Effector memory CD4-positive, alpha-beta T cell (primary cell): Measurements from ENCODE around the gene ANP32B.

Source experiments
- DNase-seq, 3 donors: peaks; one replicate each; pipeline ENCODE4 v3.0.0-alpha.2; 2020
- H3K27ac ChIP-seq: 2 replicates; pipeline ENCODE4 v1.7.0; 2013; ENCODE audit warnings: mild to moderate bottlenecking, low read length, moderate library complexity; ENCODE audit not compliant: insufficient read depth, poor library complexity, severe bottlenecking
- H3K27me3 ChIP-seq: replicated peaks from 2 replicates; pipeline ENCODE4 v1.7.0; 2013; ENCODE audit warnings: mild to moderate bottlenecking, low read length; ENCODE audit not compliant: insufficient read depth, control insufficient read depth, poor library complexity, severe bottlenecking
- H3K36me3 ChIP-seq: 2 replicates; pipeline ENCODE4 v1.7.0; 2013; ENCODE audit warnings: mild to moderate bottlenecking, low read length, moderate library complexity; ENCODE audit not compliant: control insufficient read depth, insufficient read depth
- H3K4me1 ChIP-seq: 2 replicates; pipeline ENCODE4 v1.7.0; 2013; ENCODE audit warnings: low read length, mild to moderate bottlenecking; ENCODE audit not compliant: control insufficient read depth, insufficient read depth, poor library complexity, severe bottlenecking
- H3K4me3 ChIP-seq: 2 replicates; pipeline ENCODE4 v1.7.0; 2013; ENCODE audit warnings: low read length, low read depth, mild to moderate bottlenecking; ENCODE audit not compliant: insufficient read depth, poor library complexity, severe bottlenecking
- H3K9me3 ChIP-seq: 2 replicates; pipeline ENCODE4 v1.7.0; 2013; ENCODE audit warnings: mild to moderate bottlenecking, low read length, moderate library complexity; ENCODE audit not compliant: control insufficient read depth

ANP32B gene

GRCh38 chr9:98007251-98007928 lies 24.2 kb downstream of the ANP32B start:
- Histone ChIP-seq H3K9me3 (no peaks in the 10 kb centered on the region), H3K4me1 (no peaks in the 10 kb centered on the region), H3K36me3 (peaks cover 83% of the 10 kb centered on the region), H3K27me3 (no peaks in the 10 kb centered on the region), H3K27ac (no peak overlapping the region), H3K4me3 (no peak overlapping the region)
- no peak for DNase-seq

GRCh38 chr9:98008764-98009163 lies 25.6 kb downstream of the ANP32B start:
- Histone ChIP-seq H3K27ac (no peak overlapping the region), H3K36me3 (peaks cover 84% of the 10 kb centered on the region), H3K27me3 (no peaks in the 10 kb centered on the region), H3K9me3 (no peaks in the 10 kb centered on the region), H3K4me1 (no peaks in the 10 kb centered on the region), H3K4me3 (no peak overlapping the region)
- DNase-seq, result no peak

GRCh38 chr9:98009437-98009836 lies 26.3 kb downstream of the ANP32B start:
- Histone ChIP-seq H3K27ac (no peak overlapping the region), H3K9me3 (no peaks in the 10 kb centered on the region), H3K4me3 (no peak overlapping the region), H3K4me1 (no peaks in the 10 kb centered on the region), H3K36me3 (peaks cover 85% of the 10 kb centered on the region), H3K27me3 (no peaks in the 10 kb centered on the region)
- DNase-seq, result no peak

- H3K4me1 ChIP-seq, result no peaks in the 10 kb centered on the region
- H3K27me3 ChIP-seq, result no peaks in the 10 kb centered on the region
- peaks cover 85% of the 10 kb centered on the region for H3K36me3 ChIP-seq
- H3K27ac ChIP-seq, result no peak overlapping the region
- H3K4me3 ChIP-seq, result no peak overlapping the region
- no peak for DNase-seq
- no peaks in the 10 kb centered on the region for H3K9me3 ChIP-seq
These were observed 26.8 kb downstream of the ANP32B start for GRCh38 chr9:98009936-98010335.

- no peak for DNase-seq
- no peak overlapping the region for H3K27ac ChIP-seq
These were observed 27.3 kb downstream of the ANP32B start for GRCh38 chr9:98010445-98010844.

GRCh38 chr9:98011122-98011521 lies 28.0 kb downstream of the ANP32B start:
- H3K27ac ChIP-seq, result no peak overlapping the region
- peaks cover 83% of the 10 kb centered on the region for H3K36me3 ChIP-seq
- DNase-seq, result no peak

More at GRCh38 chr9:98010445-98010844, 27.3 kb downstream of the ANP32B start:
- Histone ChIP-seq H3K36me3 (peaks cover 84% of the 10 kb centered on the region), H3K27me3 (no peaks in the 10 kb centered on the region), H3K9me3 (no peaks in the 10 kb centered on the region), H3K4me1 (no peaks in the 10 kb centered on the region), H3K4me3 (no peak overlapping the region)

GRCh38 chr9:98016137-98016680 lies 33.1 kb downstream of the ANP32B start:
- Histone ChIP-seq H3K4me1 (no peaks in the 10 kb centered on the region), H3K36me3 (peaks cover 57% of the 10 kb centered on the region), H3K9me3 (no peaks in the 10 kb centered on the region), H3K27me3 (no peaks in the 10 kb centered on the region), H3K27ac (no peak overlapping the region), H3K4me3 (no peak overlapping the region)
- DNase-seq, result no peak

More at GRCh38 chr9:98011122-98011521, 28.0 kb downstream of the ANP32B start:
- Histone ChIP-seq H3K27me3 (no peaks in the 10 kb centered on the region), H3K9me3 (no peaks in the 10 kb centered on the region), H3K4me1 (no peaks in the 10 kb centered on the region), H3K4me3 (no peak overlapping the region)

GRCh38 chr9:98017306-98017705 lies 34.2 kb downstream of the ANP32B start:
- H3K27ac ChIP-seq, result no peak overlapping the region
- H3K36me3 ChIP-seq, result peaks cover 46% of the 10 kb centered on the region
- no peaks in the 10 kb centered on the region for H3K4me1 ChIP-seq
- no peak overlapping the region for H3K4me3 ChIP-seq
- H3K27me3 ChIP-seq, result no peaks in the 10 kb centered on the region
- H3K9me3 ChIP-seq, result no peaks in the 10 kb centered on the region
- DNase-seq, result no peak

GRCh38 chr9:98018347-98018746 lies 35.2 kb downstream of the ANP32B start:
- Histone ChIP-seq H3K27ac (no peak overlapping the region), H3K27me3 (no peaks in the 10 kb centered on the region), H3K4me3 (no peak overlapping the region), H3K36me3 (peaks cover 38% of the 10 kb centered on the region), H3K4me1 (no peaks in the 10 kb centered on the region), H3K9me3 (no peaks in the 10 kb centered on the region)
- DNase-seq, result no peak

GRCh38 chr9:98019098-98019497 lies 36.0 kb downstream of the ANP32B start:
- Histone ChIP-seq H3K9me3 (no peaks in the 10 kb centered on the region), H3K27me3 (no peaks in the 10 kb centered on the region), H3K4me1 (no peaks in the 10 kb centered on the region), H3K36me3 (peaks cover 31% of the 10 kb centered on the region), H3K4me3 (no peak overlapping the region), H3K27ac (no peak overlapping the region)
- DNase-seq, result no peak
